KG1 (cell line): Measurements from ENCODE around the gene SLC7A8.

Experiments used
- DNase-seq: peaks from one replicate; lab custom pipeline; 2025; lab: John Stamatoyannopoulos, UW

SLC7A8 gene

DNA sequence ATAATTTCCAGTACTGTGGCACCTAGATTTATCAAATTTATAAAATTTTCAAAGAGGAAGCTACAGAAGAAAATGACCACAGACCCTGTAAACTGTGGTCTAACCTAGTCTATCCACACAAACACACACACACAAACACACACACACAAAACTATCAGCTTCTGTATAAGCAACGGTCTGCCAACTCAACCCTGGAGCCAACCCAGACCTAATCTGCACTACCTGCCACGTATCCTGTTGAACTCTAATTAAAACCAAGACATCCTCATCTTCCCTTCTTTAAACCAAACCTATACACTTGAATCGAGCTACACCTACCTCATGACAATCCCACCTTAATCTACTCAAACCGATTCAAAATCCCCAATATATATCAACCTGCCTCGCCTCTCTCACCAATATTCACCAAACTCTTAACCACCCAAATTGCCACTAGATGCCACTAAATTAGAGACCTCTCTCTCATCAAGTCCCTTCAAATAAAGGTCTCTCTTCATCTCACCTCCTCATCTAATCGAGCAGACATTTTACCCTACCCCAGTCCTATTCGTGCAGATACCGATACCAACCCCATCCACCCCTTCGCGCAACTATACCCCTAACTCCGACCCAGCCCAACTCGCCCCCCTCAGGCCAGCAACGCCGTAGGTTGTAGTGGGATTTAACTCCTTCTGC, 89.3 kb downstream of the SLC7A8 start:
- no peak for DNase-seq

DNA sequence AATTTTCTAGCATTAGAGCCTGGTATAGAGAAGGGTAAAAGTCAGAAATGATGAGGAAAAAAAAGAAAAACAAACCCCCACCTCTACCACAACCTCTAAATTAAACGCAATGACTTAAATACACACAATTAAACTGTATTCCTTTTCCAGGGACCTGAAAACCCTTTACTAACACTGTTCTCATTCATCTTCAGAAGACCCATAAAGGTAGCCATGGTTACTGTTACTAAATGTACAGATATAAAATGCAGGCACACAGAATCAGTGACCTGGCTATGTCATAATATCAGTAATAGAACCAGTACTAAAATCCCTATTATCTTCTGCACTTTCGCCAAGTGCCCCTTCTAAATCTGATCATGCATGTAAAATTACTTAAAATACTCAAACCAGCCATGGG, 89.9 kb downstream of the SLC7A8 start:
- DNase-seq, result no peak

DNA sequence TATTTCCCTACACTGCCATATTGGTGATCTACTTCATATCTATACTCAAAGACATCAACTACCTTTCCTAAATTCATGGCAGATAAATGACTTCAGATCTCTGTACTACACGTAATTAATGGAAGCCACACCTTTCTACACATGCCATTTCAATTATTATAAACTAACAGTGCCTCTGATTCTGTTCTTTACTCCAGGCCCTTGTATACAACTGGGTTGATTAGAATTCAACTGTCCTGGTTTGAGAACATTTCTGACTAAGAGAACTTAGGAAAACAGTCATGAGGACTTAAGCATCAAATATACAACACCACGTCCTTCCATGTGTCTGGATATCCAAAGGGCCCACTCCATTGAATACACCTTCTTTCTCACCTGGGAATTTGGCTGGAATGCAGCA, 90.4 kb downstream of the SLC7A8 start:
- no peak for DNase-seq

DNA sequence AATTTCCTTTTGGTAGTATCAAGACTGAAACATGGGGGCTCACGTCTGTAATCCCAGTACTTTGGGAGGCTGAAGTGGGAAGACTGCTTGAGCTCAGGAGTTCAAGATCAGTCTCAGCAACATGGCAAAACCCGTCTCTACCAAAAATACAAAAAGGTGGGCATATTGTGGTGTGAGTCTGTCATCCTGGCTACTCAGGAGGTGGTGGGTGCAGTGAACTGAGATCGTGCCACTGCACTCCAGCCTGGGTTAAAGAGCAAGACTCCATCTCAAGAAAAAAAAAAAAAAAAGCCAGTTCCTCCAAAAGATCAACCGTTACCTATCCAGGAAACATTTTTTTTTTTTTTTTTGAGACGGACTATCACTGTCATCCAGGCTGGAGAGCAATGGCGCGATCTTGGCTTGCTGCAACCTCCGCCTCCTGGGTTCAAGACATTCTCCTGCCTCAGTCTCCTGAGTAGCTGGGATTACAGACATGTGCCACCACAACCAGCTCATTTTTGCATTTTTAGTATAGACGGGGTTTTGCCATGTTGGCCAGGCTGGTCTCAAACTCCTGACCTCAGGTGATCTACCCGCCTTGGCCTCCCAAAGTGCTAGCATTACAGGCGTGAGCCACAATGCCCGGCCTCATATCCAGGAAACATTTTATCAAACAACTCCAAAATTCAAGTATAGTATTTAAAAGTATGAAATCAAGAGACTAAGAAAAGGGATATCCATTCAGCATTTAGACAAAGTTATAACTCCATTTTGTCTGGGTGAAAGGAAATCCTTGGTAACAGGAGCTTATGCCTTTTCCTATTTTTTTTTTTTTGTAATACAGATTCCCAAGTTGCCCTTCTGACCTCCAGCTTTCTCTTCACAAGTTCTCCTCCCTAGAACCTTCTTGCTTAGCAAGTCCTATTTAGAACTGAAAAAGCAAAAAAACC, 91.9 kb downstream of the SLC7A8 start:
- no peak for DNase-seq

DNA sequence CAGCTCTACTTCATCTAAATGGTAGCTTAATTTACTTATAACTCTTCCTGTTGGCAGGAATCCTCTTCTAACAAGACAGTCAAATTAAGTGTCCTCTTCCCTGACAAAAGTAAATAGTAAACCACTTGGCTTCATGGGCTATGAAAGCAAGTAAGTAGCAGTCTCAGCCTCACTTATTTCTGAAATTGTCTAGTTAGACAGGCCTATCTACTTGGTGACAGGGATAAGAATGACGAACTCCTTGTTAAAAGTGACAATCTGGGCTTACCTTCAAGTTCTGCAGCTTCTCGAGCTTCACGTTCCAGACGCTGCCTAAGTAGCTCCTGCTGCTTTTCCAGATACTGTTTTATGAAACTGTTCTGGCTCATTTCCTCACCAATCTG, 93.2 kb downstream of the SLC7A8 start:
- DNase-seq, result no peak

DNA sequence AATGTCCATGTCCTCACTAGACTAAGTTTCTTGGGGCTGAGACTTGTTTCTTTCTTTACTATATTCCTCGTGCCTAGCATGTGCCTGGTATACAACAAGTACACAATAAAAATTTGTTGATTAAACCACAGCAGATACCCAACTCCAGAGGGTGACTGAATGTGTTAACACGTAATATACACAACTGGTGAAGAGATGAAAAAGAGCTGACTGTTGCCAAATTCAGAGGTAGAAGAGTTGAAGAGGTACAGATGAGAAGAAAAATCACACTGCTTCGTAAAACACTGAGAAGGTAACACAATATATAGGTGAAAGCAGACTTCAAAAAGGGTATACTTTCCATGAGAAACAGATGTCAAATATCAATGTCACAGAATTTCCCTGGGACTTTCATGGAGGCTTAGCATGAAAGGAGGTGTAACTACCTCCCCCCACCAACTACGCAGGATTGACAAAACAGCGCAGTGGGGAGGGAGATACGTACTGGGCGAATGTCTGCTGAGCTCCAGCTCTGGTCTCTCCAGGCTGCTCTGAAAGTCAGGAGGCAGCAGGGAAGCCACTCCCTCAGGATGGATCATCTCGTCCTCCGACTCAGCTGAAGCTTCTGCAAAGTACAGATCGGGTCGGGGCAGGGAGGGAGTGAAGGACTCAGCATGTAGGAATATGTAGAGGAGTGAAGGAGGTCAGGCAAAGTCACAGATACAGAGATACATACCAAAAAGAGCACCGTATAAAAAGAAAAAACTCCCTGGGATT, 93.8 kb downstream of the SLC7A8 start:
- DNase-seq, result no peak

DNA sequence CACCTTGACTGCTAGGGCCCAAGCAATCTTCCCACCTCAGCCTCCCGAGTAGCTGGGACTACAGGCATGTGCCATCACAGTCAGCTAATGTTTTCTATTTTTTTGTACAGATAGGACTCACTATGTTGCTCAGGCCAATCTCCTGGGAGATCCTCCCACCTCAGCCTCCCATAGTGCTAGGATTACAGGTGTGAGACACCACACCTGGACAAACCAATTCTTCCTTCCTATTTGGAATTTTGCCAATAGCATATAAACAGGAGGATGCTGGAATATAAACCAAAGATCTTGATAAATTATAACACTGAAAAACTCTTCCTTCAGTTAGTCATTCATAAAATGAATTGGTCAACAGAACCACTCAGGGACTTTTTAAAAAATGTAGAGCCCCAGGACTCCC, 96.9 kb downstream of the SLC7A8 start:
- DNase-seq, result no peak

DNA sequence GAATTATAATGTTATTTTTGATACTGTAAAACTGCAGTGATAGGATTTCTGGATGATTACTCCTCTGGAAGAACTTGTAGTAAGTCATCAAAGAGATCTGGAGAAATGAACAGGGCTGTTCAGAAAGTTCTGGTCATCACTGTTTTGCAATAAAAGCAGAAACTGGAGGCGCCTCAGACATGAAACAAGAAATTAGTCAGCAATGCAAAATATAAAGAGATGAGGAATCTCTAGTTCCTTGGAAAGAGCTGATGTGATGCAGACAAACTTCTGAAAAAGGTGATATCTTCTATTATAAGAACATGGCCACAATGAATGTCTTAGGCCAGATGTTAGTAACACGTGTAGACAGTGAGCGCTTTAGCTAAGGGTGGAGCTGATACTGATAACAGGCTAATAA, 98.0 kb downstream of the SLC7A8 start:
- DNase-seq, result no peak

DNA sequence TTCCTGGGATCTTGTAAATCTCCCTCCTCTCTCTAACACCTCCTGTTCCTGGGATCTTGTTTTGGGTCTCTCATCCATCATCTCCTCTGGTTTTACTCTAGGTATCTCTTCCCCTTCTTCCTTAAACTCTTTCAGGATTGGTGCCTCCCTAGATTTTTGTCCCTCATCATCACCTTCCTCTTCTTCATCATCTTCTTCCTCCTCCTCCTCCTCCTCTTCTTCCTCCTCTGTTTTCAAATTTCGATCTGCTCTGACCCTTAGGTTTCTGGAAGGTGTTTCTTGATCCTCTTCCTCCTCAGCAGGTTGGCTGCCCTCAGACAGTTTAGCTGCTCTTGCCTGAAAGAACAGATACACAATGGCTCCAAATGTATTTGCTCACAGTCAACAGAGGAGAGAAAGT, 103.0 kb downstream of the SLC7A8 start:
- DNase-seq, result no peak

DNA sequence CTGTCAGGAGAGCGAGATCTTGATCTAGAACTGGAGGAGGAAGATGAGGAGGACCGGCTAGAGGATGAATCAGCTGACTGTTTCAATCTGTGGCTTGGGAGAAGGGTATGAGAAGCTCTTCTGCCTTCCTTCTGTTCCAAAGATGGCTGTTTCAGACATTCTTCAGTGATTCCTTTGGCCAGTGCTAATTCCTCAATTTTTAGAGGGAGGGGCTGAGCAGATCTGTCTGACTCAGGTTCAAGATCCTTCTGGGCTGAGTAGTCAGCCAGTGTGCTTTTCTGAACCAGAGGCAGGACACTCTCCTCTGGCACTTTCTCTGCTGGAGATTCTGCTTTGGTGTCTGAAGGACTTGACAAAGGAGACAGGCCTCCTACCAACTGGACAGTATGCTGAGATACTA, 103.7 kb downstream of the SLC7A8 start:
- no peak for DNase-seq

DNA sequence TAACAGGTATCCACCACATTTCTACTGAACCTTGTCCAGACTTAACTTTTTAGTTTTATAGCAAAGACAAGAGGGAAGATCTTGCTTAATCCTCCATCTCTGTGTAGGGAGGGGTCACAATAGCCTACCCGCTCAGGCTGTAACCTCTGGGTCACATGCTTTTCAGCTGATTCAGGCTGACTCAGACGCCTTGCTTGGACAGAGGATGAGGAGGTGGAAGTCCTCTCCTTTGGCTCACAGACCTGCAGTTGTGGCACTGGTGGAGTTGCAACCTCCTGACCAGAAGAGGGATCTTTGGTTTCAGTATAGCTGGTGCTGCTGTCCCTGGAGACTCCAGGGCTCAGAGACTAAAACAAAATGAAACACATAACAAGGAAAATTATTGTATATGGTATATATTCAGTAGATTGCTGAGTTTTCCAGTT, 104.8 kb downstream of the SLC7A8 start:
- no peak for DNase-seq

DNA sequence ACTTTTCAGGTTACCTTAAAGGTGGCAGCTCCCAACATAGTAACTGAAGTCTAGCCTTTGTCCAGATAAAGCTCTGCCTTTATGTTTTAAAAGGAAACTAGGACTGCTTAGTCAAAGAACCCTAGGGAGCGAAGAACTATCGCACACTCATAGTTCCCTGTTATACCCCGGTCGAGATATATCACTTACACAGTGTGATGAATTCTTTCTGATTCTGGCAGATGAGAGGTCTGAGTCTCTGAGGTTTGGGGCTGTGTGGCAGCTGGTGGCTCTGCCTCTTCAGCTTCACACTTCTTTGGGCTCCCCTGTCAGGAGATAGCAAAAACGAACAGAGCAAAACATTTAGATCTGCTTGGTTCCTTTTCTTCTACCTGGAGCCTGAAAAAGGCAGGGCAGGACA, 105.5 kb downstream of the SLC7A8 start:
- no peak for DNase-seq

DNA sequence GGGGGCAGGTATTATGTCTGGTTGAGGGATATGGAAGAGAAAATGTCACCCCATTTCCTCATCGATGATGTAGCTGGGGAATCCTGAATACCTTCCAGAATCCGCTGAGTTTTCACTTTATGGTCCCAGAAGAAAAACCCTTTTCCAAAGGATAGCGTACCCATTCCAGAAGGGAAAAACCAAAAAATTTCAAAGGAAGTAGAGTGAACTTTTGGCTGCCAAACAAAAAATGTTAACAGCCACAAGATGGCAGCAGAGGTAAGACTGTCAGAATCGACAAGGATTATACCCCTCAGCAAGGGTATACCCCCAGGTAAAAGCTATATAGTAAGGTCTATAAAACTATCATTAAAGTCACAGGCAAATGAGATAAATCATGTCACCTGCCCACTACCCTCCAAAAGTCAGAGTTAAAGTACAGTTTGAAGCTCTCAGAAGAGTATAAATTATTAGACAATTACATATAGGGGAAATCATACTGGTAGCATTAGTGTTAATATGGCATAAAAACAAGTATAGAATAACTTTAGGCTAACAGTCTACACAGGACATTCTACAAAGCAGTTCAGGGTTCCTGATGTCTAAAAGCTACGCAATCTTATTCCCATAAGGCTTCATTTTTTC, 106.6 kb downstream of the SLC7A8 start:
- DNase-seq, result no peak
